Endothelial cell of umbilical vein (primary cell): ENCODE data around the gene PRRX2. TPM values are rescaled to one million over a fixed set of nuclear protein-coding genes. Genes with fewer than 3 reads are reported as not detected.

Source experiments
- BruUV-seq: library from RNA; stranded (reverse); fragments of 400-500 nt; replicated peaks from 2 replicates; lab custom pipeline; 2021; lab: Mats Ljungman, UMichigan
- CTCF ChIA-PET: fragments of 300-600, 350-600 bp; sonication (Branson Sonifier 250); formaldehyde crosslinking; loops from one replicate; lab custom pipeline; 2021; ENCODE audit warnings: antibody characterized with exemption, inconsistent platforms; lab: Charles Lee
- POLR2A ChIA-PET: fragments of 300-600, 350-600 bp; sonication (Branson Sonifier 250); formaldehyde crosslinking; loops from one replicate; lab custom pipeline; 2021; ENCODE audit warnings: antibody characterized with exemption, inconsistent platforms; lab: Charles Lee
- DNase-seq: peaks from one replicate; pipeline ENCODE4 v3.0.0-alpha.2; 2011; ENCODE audit warnings: low read depth, low spot score
- FAIRE-seq: peaks from 2 replicates; lab custom pipeline; 2011; peaks lifted over from hg19 to GRCh38; lab: Jason Lieb, UNC
- H2AFZ ChIP-seq: 2 replicates; pipeline ENCODE4 v1.6.0; 2012; ENCODE audit warnings: low read depth, low read length, control low read depth, inconsistent platforms
- H3K27ac ChIP-seq: 2 replicates; pipeline ENCODE4 v1.5.1; 2011; ENCODE audit warnings: low read depth, mild to moderate bottlenecking, control low read depth, low read length, moderate library complexity; ENCODE audit not compliant: insufficient read depth
- H3K27me3 ChIP-seq, 2 experiments: 2 replicates each; pipeline versions ENCODE4 v1.6.0 to v1.6.1; 2011; ENCODE audit warnings: low read length in 2 of 2, mixed read lengths in 1 of 2; ENCODE audit not compliant: control insufficient read depth in 2 of 2, insufficient read depth in 2 of 2
- H3K36me3 ChIP-seq, 2 experiments: 2 replicates in 1 of 2; 3 replicates in 1 of 2; pipeline ENCODE4 v1.5.1; 2011; ENCODE audit warnings: low read length in 2 of 2, mild to moderate bottlenecking in 1 of 2, moderate library complexity in 1 of 2; ENCODE audit not compliant: control insufficient read depth in 2 of 2, insufficient read depth in 2 of 2; ENCODE audit errors: extremely low read depth in 1 of 2
- H3K4me1 ChIP-seq: 3 replicates; pipeline ENCODE4 v1.5.1; 2011; ENCODE audit warnings: mild to moderate bottlenecking, low read length; ENCODE audit not compliant: control insufficient read depth, insufficient read depth; ENCODE audit errors: extremely low read depth
- H3K4me2 ChIP-seq: 2 replicates; pipeline ENCODE4 v1.6.1; 2011; ENCODE audit warnings: low read length, control low read depth, mixed read lengths; ENCODE audit not compliant: insufficient read depth
- H3K4me3 ChIP-seq, 3 experiments: fragments of 200-600 bp in 1 of 3; sonication (generic), shearing (Covaris generic) in 1 of 3; replicated peaks in 1 of 3; 2 replicates each; pipeline ENCODE4 v1.5.1; 2011 to 2016; ENCODE audit warnings: control low read depth in 3 of 3, low read length in 3 of 3, mild to moderate bottlenecking in 2 of 3, inconsistent platforms in 1 of 3, low read depth in 1 of 3, moderate library complexity in 1 of 3; ENCODE audit not compliant: insufficient read depth in 1 of 3
- H3K79me2 ChIP-seq: 2 replicates; pipeline ENCODE4 v1.6.0; 2012; ENCODE audit warnings: low read length, inconsistent platforms; ENCODE audit not compliant: control insufficient read depth, insufficient read depth
- H3K9ac ChIP-seq: replicated peaks from 2 replicates; pipeline ENCODE3; 2011; ENCODE audit warnings: low read length, control low read depth; ENCODE audit not compliant: insufficient read depth; ENCODE audit errors: extremely low read depth
- H3K9me1 ChIP-seq: replicated peaks from 3 replicates; pipeline ENCODE4 v1.6.0; 2011; ENCODE audit warnings: mild to moderate bottlenecking, low read length; ENCODE audit not compliant: control insufficient read depth, insufficient read depth; ENCODE audit errors: extremely low read depth
- H3K9me3 ChIP-seq: replicated peaks from 2 replicates; pipeline ENCODE4 v1.5.1; 2012; ENCODE audit warnings: low read length, inconsistent platforms; ENCODE audit not compliant: control insufficient read depth, insufficient read depth
- H4K20me1 ChIP-seq: replicated peaks from 2 replicates; pipeline ENCODE3; 2011; ENCODE audit warnings: mild to moderate bottlenecking, low read length; ENCODE audit not compliant: control insufficient read depth, insufficient read depth; ENCODE audit errors: extremely low read depth
- EZH2 ChIP-seq: IDR thresholded peaks from 2 replicates; pipeline ENCODE4 v1.6.1; 2012; ENCODE audit warnings: borderline replicate concordance, low read depth, mild to moderate bottlenecking, moderate library complexity, low read length, inconsistent platforms; ENCODE audit not compliant: severe bottlenecking
- FOS ChIP-seq: IDR thresholded peaks from 2 replicates; pipeline ENCODE4 v1.6.1; 2011; ENCODE audit warnings: mild to moderate bottlenecking, low read length, moderate library complexity, borderline replicate concordance; ENCODE audit not compliant: insufficient read depth
- GATA2 ChIP-seq: IDR thresholded peaks from 2 replicates; pipeline ENCODE4 v1.7.0; 2011; ENCODE audit warnings: low read depth, mild to moderate bottlenecking, moderate library complexity, mixed read lengths, low read length; ENCODE audit not compliant: insufficient read length, insufficient read depth
- JUN ChIP-seq: IDR thresholded peaks from 2 replicates; pipeline ENCODE4 v1.6.1; 2011; ENCODE audit warnings: borderline replicate concordance, low read depth; ENCODE audit not compliant: insufficient read length, insufficient read depth
- MYC ChIP-seq: IDR thresholded peaks from one replicate; pipeline ENCODE4 v1.6.1; 2011; ENCODE audit warnings: mild to moderate bottlenecking, low read depth, low read length
- POLR2A ChIP-seq: IDR thresholded peaks from 2 replicates; pipeline ENCODE4 v1.6.1; 2012; ENCODE audit warnings: low read depth, mild to moderate bottlenecking, control low read depth, low read length
- POLR2AphosphoS5 ChIP-seq: IDR thresholded peaks from 2 replicates; pipeline ENCODE4 v1.6.1; 2012; ENCODE audit warnings: low read depth, mild to moderate bottlenecking, control low read depth, low read length, moderate library complexity; ENCODE audit not compliant: insufficient read depth
- dilution Hi-C: fragments of 300-500 bp; cut with MboI; formaldehyde crosslinking; loops from one replicate; pipeline ENCODE4 v1.15.0; 2019; ENCODE audit warnings: low sequenced_read_pairs; ENCODE audit not compliant: extremely low pct_ligation_motif_present
- intact Hi-C: fragments of 100-400 bp; cut with micrococcal nuclease; formaldehyde crosslinking; loops from one replicate; pipeline ENCODE4 v1.10.0; 2022
- polyA plus RNA-seq, 4 experiments: library from polyadenylated mRNA; depleted of rRNA in 3 of 4; stranded (reverse) in 3 of 4; unstranded in 1 of 4; fragments of >200 nt; gene quantifications; 2 replicates each; pipeline versions ENCODE4 v1.2.1 to v1.2.3, GENCODE V29; 2011 to 2012; ENCODE audit warnings: missing spikeins in 1 of 4
- total RNA-seq: library from RNA; stranded (reverse); gene quantifications from 2 replicates; pipeline ENCODE4 v1.2.3, GENCODE V29; 2021
- TF ChIP-seq, protein P1 (sequence below), 2 donors: IDR thresholded peaks; 1 replicate in 1 of 2; 2 replicates in 1 of 2; pipeline ENCODE4 v1.5.1; 2011; ENCODE audit warnings: low read length in 2 of 2, mild to moderate bottlenecking in 2 of 2, moderate library complexity in 2 of 2, control low read depth in 1 of 2, inconsistent platforms in 1 of 2, low read depth in 1 of 2; ENCODE audit not compliant: insufficient read depth in 1 of 2; ENCODE audit errors: extremely low read depth in 1 of 2
- TF ChIP-seq, protein P2 (sequence below): IDR thresholded peaks from 2 replicates; pipeline ENCODE4 v1.6.1; 2011; ENCODE audit not compliant: insufficient read depth, insufficient read length

The PRRX2 gene
- total and polyA plus RNA-seq, 2 donors (not counting 3 experiments of a cell fraction or from before 2014, with no cell fraction given), result 0.19 to 0.77 TPM

DNA sequence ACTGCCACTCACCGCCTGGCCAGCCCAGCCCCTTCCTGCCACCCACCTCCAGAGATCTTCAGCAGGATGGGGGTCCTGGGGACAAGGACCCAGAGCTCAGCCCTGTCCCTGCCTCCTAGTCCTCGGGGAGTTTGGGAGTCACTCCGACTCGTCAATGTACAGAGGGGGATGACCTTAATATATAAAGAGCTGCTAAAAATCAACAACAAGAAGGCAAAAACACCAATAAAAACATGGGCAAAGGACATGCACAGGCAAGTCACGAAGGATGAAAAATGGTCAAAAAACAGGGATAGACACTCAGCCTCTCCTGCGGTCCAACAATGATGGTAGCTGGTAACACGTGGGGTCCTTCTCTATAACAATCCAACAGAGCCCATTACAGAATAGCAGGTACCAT is 18.8 kb upstream of the PRRX2 start:
- peaks cover 2% of the 10 kb centered on the region for H3K79me2 ChIP-seq
- no peaks in the 10 kb centered on the region for H3K27me3 ChIP-seq
- no peak for DNase-seq
- POLR2A ChIA-PET, result no interaction called here
- H3K9me3 ChIP-seq, result no peaks in the 10 kb centered on the region
- no peak for FAIRE-seq
- H3K9me1 ChIP-seq, result no peaks in the 10 kb centered on the region
- no peaks in the 10 kb centered on the region for H4K20me1 ChIP-seq
- no peaks in the 10 kb centered on the region for H3K36me3 ChIP-seq
- no peak overlapping the region for H3K9ac ChIP-seq
- no peak overlapping the region for H3K4me3 ChIP-seq
- TF ChIP-seq GATA2 (no peak), POLR2AphosphoS5 (no peak), JUN (no peak), MYC (no peak), EZH2 (no peak), FOS (no peak), POLR2A (no peak)
- TF ChIP-seq, protein P1, sequence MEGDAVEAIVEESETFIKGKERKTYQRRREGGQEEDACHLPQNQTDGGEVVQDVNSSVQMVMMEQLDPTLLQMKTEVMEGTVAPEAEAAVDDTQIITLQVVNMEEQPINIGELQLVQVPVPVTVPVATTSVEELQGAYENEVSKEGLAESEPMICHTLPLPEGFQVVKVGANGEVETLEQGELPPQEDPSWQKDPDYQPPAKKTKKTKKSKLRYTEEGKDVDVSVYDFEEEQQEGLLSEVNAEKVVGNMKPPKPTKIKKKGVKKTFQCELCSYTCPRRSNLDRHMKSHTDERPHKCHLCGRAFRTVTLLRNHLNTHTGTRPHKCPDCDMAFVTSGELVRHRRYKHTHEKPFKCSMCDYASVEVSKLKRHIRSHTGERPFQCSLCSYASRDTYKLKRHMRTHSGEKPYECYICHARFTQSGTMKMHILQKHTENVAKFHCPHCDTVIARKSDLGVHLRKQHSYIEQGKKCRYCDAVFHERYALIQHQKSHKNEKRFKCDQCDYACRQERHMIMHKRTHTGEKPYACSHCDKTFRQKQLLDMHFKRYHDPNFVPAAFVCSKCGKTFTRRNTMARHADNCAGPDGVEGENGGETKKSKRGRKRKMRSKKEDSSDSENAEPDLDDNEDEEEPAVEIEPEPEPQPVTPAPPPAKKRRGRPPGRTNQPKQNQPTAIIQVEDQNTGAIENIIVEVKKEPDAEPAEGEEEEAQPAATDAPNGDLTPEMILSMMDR (IDR thresholded peaks at IDR 0.05; ENCODE audit: extremely low read depth in 1 of 2, insufficient read depth in 1 of 2, low read depth in 1 of 2, low read length in 2 of 2), result no peak
- TF ChIP-seq, protein P2, sequence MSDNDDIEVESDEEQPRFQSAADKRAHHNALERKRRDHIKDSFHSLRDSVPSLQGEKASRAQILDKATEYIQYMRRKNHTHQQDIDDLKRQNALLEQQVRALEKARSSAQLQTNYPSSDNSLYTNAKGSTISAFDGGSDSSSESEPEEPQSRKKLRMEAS, result no peak
- intact Hi-C loops (no loop called here), dilution Hi-C loops (no loop called here)
- no peak overlapping the region for H3K27ac ChIP-seq
- no peaks in the 10 kb centered on the region for H3K4me1 ChIP-seq
- BruUV-seq, result no TSS peak
- CTCF ChIA-PET, result no interaction called here
- no peak overlapping the region for H2AFZ ChIP-seq
- H3K4me2 ChIP-seq, result no peak overlapping the region
